ENCODE results near the gene TBX3.

The TBX3 gene

DNA sequence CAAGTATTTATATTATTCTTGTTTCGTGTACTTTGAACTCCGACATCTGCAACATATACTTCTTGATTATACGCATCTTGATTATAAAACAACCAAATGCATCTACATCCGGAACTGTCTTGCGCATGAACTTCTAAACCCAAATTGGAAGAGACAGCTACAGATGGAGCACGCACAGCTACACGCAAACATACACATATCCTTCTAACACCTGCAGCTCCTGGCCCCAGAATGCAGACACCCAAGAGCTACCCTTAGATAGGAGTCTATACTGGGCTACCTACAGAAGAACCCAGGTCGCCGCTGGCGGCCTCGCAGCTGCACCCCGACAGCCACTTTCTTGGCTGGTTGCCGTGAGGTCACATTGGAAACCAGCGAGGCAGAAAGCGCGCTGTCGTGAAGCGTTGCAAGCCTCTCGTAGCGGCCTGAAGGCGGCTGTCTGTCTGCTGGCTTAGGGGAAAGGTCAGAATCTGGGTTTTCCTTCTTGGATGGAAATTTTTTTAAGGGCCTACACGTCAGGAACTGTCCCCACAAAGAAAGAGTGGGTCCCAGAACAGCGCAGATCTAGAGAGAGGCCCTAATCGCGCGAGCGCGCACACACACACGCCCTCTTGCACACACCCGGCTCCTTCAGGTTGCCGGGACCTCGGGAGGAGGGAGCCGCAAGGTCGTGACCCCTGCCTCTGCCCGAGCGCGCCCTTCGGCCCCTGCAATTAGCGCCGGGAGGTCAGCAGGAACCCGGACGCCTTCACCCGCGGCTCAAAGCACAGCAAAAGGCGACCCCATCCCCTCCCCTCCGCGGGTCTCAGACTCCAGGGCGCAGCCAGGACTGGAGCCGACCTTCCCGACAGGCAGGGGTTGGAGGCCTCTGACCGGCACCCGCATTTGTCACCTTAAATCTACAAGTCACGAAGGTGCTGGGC, 17.0 kb downstream of the TBX3 start:
- no peak for DNase-seq

DNA sequence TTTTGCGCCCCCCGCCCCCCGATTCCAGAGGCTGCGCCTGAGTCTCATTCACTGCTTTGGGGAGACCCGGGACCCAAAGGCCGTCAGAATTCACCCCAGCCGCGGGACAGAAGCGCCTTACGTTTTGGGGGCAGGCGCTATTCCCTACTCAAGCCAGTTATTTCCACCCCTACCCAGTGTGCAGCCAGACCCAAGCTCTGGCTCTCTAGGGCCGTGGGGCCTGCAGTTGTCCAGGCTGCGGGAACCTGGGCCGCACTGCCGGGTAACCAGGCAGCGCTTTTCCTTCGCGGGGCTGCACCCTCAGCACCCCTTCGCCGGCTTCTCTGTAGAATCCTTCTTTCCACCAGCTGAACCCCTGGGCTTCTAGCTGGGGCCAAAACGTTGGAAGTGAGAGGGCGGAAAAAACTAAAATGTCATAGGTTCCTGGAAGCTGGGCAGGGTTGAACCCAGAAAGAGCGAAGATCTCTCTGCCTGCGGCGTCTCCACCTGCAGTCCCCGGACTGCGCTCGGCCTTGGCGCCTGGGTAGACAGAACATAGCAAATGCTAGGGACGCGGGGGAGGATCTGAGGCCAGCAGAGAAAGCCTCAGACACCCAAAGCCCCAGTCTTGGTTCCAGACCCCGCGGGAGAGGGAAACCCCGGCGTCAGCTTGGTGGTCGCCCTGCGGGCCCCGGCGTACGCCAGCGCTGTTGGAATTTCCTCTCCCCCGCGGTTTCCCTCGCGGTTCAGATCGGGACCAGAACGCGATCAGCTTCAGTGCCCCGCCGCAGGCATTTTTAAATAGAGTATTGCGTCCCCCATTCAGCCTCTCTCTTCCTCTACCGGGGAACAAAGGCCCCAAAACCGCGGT, 18.3 kb downstream of the TBX3 start:
- no peak for DNase-seq

DNA sequence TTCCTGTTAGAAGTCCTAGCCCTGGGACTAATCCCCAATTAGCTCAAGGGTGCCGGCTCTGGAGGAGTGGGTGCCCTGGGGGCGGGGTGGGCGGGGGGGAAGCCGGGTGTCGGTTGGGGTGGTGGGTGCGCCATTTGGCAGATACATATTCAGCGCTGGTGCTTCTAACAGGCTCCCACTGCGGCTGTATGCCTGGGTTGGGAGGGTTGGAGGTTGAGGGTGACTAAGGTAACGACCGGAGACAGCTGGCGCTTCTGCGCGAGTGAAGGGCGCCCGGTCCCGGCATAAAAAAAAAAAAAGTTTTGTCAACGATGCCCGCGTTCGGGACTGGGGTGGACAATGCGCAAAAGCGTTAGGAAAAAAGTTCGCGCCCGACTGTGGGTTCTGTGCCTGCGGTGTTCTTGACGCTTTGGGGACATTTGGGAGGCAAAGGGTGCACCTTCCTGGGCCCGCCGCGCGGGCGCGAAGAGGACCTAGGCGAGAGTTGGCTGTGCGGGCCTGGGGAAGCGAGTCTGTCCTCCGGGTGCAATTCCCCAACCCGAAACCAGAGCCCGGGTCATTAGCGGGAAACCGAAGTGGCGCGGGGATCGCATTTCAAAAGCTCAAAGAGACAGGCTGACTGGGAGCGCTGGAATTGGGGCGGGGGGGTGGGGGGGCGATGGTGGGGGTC, 19.2 kb downstream of the TBX3 start:
- no peak for DNase-seq

DNA sequence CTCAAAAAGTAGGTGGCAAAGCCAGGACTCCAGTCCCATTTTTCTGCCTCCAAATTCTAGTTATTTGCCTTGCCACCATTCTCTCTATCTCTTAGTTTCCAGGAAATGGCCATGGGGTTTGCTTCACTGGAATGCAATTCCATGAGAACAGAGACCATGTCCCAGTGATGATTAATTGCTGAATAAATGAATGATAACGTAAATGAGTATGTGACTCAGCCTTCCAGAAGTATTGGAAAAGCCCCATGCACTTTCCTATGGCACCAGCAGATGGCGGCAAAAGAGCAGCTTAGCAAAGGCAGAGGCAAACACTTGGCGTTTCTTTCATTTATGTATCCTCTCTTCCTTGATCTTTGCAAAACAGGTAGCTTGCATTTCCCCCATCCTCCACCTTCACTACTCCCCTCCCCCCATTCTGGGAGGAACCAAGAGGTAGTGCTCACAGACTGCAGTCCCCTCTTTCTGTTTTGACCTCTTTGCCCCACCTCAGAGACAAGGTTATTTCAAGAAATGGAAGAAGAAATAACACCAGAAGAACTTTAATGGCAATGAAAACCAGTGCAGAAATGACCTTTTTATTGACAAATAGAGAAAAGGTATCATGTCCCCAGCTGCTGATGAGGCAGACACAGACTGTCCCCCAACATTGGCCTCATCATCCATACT, 21.3 kb downstream of the TBX3 start:
- no peak for DNase-seq

DNA sequence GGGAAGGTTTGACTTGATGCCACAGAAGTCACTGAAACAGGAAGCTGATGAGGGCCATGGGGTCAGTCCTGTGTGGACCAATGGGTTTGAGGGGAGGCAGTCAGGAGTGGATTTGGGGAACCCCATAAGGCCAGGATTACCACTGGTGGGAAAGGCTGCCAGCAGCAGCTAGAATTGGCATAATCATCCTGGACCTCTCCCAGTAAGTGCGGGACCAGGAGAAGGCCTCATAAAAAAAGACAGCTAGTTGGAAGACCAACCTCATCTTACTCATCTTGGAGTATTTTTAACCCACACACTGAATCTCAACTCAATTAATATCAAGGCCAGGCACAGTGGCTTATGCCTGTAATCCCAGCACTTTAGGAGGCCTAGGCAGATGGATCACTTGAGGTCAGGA, 22.7 kb downstream of the TBX3 start:
- no peak for DNase-seq

DNA sequence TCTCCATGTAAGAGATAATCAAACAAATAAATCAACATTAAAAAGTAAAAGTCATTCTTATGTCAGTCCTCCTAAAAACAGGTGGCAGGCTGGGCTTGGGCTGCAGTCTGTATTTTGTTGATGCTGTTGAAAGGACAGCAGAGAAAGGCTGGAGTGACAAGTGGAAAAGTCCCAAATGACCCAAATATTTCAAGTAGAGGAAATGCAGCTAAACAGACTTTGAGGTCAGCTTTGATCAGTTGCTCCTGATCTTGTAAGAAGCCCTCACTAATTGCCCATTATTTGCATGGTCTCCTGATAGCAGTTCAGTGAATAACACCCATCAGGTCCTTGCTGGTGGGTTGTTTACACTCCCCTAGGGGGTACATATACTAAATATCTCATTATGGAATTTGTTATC, 24.9 kb downstream of the TBX3 start:
- no peak for DNase-seq

DNA sequence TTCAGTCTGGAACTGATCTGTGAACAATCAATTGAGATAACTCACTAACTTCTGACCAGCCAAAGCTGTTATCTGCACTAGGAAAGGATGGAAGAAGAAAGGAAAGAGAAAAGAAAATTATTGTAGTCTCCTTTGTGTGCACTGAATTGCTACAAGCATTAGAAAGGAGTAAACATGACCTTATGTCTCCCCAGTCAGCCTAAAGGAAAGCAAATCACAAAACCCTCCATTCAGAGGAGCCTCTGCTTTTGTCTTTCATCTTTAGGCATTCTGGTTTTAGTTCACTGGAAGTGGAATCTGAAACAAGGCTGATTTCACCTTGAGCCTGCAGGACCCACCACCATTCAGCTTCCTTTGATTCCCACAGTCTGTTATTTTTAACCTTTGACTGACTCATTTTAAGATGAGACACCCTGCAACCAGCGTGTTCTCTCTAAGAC, 26.0 kb downstream of the TBX3 start:
- DNase-seq = no peak

DNA sequence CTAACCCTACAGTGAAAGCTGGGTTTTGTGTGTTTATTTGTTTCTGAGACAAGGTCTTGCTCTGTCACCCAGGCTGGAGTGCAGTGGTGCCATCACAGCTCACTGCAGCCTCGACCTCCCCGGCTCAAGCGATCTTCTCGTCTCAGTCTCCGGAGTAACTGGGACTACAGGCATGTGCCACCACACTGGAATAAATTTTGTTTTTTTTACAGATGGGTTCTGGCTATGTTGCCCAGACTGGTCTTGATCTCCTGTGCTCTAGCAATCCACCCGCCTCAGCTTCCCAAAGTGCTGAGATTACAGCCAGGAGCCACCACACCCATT, 26.4 kb downstream of the TBX3 start:
- no peak for DNase-seq

DNA sequence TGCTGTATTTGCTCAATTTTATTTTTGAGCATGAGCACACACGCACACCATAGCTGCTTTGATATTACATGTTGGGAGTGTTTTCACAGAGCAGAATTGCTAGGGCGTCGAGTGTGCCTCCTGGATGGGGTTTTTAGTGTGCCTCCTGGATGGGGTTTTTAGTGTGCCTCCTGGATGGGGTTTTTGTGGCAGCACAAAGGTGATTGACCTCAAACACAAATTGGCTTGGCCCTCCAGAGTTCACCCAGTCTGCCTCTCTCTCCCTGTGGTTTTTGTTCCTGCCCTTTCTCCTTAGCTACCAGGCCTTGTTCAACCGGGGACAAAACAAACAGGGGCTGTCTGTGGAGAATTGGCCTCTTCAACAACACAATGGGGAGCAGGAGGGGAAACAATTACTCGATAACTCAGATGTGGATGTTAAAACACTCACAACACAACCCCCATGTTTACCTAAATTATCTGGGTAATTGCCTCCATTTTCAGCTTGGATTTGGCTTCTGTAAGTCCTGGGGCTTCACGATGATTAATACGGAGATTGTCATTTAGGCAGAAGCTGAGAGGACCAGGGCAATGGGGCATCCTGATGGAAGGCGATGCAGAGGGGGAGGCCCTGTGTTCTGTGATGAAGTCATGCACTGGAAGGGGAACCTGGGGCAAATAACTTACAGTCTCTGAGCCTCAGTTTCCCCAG, 26.9 kb downstream of the TBX3 start:
- no peak for DNase-seq

DNA sequence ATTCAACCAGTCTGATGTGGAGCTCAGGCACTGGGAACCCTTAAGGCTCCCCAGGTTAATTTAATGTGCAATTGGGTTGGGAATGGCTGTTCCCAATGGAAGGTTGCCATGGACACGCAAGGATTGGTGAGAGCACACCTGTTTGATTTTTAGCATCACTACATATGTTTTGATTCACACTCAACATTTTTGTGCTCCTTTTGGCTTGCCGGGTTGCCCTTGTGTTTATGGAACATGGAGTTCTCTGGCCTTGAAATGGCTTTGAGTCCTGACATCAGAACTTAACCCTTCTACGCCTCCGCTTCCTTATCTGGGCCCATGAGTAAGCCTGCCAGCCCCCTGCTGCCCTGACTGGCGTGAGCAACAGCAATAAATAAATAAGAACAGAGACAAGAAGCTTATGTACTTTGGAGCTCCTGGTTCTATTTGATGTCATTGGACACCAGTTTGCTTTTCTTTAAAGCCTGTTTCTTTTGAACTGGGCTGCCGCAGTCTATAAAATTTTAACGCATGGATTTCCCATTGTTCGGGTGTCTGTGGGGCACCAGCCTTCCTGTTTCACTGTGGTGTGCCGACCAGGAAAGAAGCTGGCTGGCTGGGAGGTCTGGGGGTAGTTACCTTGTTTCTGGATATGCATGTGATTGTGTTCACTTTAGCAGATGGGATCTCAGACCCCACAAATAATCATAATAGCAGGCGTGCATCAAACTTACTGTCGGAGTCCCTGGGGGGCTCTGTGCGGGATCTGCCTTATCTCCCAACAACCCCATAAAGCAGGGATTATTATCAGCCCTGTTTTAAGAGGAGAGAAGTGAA, 27.8 kb downstream of the TBX3 start:
- no peak for DNase-seq

DNA sequence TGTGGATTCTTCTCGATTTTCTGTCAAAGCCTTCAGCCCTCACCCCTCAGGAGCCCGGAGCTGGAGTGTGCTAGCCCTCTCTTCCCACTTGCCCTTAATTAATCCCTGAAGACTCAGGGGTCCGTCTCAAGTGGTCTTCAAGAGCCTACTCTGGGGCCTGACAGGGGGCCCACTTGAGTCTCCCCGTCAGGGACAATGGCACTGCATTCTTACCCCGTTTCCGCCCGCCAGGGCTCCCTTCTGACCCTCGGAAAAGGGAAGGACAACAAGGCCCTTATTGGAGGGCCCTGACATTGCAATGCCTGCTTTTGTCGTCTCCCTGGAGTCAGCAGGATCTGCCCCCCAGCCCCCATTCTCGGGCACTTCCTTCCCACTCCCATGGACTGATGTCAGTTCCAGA, 34.4 kb downstream of the TBX3 start:
- no peak for DNase-seq

DNA sequence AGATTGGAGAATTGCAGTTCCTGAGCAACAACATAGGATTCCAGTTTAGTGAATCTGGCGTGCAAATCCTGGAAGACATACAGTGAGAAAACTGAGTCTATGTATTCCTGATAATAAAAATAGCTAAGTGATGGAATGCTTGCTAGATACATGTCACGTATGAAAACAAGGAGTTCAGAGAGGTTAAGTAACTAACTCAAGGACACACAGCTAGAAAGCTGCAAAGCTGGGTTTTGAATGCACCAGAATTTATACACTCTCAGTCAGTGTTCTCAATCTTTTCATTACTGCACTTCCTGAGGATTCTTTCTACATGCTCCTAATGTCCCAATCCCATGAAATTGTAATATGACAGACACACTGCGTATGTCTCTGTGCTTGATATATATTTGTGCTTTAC, 35.3 kb downstream of the TBX3 start:
- DNase-seq = no peak

DNA sequence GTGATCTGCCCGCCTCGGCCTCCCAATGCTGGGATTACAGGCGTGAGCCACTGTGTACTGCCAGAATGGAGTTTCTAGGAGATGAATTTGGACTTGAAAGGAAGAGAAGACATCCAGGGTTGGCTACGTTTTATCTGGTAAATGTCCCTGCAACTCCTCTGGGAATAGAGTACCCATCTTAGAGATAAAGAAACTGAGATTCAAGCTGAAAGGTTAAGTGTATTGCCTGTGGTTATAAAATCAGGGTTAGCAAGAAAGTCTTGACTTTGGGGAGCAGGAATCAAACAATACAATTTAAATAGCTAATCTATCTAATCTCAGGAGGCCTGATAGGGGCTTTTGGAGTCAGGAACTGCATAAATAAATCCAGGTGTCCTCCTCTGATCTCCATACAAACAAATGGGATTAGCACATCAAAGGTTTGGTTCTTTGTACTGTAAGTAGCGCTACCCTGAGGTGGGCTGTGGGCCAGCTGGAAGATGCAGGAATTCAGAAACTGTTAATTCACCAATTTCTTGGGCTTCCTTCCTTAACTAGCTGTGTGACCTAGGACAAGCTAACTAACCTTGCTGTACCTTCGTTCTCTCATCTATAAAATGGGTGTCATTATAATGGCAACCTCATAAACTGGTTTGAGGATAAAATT, 45.1 kb downstream of the TBX3 start:
- DNase-seq = no peak

DNA sequence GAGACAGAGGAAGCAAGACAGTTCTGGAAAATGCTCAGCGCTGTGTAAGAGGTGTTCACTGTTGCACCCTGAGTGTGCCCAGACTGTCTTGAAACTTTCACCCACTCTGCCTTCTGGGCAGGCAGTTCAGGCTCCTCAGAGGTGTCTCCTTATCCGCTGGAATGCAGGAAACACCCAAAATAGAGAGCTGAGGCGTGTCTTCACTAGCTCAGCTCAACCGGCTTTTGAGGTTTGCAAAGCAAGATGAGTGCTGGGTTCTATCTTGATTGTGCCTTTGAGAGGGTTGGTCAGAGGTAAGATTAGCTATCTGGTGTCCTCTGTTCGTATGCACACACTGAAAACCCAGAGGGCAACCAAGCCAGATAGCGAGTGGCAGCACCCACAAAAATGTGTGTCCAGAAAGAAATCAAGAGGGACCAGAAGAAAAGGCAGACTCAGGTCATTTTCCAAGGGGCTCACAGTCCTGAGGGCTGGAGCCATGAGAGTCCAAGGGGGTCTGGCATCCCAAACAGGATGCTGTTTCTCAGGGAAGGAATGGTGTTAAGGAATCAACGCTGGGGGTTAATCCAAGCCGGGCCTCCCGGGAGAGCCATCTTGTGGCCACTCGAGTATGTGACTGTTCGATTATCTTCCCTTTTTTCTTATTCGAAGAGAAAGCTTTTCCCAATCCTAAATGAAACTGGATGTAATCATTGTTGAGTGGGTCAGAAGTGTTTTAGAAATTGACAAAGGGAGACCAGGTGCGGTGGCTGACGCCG, 47.1 kb downstream of the TBX3 start:
- DNase-seq = no peak

DNA sequence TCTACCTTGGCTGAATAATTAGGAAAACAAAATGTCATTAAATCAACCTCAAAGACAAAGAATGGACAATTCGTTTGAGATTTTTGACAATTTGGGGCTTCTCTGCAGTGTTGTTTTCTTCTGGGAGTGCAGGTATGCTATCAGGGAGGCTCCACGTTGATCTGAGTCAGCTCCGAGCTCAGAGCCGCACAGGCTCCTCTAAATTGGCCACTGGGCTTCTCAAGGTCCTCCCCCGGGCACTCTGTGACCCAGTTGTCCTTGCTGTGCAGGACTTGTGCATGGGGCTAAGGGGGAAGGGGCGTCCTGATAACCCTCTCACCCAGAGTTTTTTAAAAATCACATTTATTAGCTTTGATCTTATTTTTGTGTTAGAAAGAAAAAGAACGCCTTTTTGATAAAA, 52.7 kb downstream of the TBX3 start:
- no peak for DNase-seq

DNA sequence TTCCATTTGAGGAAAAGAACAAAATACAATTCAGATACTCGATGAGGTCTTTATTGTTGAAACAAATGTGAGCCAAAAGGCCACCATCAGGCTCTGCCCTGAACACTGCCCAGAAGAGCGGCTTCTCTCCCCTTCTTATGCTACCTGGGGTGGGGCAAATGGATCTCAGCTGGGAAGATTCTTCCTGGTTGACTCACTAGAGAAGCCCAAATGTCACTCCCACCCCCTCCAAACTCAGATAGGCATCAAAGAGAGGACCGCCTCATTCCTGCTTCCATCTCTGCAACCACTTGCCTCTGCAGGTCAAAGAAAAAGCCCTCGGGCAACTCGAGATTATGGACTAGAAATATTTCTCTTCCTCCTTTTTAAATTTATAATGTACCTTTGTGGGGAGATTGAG, 55.8 kb downstream of the TBX3 start:
- DNase-seq = no peak

DNA sequence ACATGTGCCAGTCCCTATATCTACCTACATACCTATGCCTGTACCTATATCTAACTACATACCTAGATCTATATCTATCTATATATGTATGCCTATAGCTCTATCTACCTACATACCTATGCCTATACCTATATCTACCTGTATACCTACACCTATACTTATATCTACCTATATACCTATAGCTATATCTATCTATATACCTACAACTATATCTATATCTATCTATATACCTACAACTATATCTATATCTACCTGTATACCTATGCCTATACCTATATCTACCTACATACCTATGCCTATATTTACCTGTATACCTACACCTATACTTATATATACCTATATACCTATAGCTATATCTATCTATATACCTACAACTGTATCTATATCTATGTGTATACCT, 56.6 kb downstream of the TBX3 start:
- DNase-seq = no peak

DNA sequence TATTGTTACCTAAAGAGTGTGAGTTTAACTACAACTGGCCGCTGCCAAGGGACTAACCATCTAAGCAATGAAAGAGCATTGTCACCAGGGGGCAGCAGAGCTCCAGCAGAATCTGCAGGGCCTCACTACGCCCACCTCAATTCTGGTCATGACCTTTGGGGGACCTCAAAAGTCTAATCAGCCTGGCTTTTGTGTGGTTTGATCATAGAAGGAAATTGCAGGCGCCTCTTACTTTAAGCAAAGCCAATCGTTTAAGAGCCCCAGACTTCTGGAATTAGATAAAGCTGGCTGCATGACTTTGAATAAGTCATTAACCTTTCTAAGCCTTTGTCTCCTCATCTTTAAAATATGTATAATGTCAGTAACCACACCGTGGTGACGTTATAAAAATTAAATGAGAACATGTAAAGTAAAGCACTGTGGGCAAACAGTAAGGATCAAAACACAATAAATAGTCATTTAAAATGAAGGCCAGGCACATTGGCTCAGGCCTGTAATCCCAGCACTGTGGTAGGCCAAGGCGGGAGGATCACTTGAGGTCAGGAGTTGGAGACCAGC, 58.6 kb downstream of the TBX3 start:
- DNase-seq = no peak

DNA sequence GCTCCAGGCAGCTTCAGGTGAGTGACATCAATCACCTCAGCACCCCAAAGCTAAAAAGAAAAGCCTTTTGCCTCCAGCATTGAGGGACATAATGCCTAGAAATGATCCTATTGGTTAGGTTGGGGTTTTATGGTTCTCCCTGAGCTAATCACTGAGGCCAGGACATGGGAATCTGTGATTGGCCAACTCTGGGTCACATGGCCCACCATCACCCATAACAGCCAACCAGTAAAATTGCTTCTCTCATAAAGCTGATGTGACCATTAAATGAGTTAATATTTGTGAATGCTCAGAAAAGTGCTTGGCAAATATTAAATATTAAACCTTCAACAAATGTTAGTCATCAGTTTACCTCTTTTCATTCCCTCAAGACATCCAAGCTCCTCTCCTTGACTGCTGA, 60.2 kb downstream of the TBX3 start:
- DNase-seq = no peak
